Neural progenitor cell (in vitro differentiated cells): ENCODE data around the gene TNFRSF18.

Experiments used
- EZH2 ChIP-seq: fragments of 200-600 bp; sonication (generic); IDR thresholded peaks from 2 replicates; pipeline ENCODE4 v1.6.1; 2017; ENCODE audit warnings: antibody characterized with exemption, mild to moderate bottlenecking, moderate library complexity
- EZH2phosphoT487 ChIP-seq: fragments of 200-600 bp; sonication (generic); IDR thresholded peaks from 2 replicates; pipeline ENCODE4 v1.6.1; 2017; ENCODE audit warnings: antibody characterized with exemption
- TF ChIP-seq, protein P1 (sequence below): fragments of 200-600 bp; sonication (generic); IDR thresholded peaks from 2 replicates; pipeline ENCODE4 v1.5.1; 2017; ENCODE audit warnings: antibody characterized with exemption, mild to moderate bottlenecking

DNA sequence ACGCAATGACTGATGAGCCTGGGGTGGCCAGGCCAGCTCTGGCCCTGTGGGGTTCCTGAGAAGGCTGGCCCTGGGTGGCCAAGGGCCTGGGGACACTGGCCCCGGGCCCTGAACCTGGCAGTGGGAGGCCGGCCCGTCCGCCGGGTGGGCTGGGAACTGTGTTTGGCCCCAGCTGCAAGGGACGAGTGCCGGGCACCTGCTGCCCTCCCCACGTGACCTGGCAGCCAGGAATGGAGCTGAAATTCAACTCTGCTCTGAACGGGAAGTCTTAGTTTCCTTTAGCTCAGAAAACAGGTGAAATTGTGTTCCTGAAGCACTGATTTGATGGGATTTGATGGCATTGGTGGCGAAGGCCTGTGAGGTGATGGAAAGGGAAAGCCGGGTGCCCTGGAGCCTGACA is 40.9 kb downstream of the TNFRSF18 start:
- TF ChIP-seq, protein P1, sequence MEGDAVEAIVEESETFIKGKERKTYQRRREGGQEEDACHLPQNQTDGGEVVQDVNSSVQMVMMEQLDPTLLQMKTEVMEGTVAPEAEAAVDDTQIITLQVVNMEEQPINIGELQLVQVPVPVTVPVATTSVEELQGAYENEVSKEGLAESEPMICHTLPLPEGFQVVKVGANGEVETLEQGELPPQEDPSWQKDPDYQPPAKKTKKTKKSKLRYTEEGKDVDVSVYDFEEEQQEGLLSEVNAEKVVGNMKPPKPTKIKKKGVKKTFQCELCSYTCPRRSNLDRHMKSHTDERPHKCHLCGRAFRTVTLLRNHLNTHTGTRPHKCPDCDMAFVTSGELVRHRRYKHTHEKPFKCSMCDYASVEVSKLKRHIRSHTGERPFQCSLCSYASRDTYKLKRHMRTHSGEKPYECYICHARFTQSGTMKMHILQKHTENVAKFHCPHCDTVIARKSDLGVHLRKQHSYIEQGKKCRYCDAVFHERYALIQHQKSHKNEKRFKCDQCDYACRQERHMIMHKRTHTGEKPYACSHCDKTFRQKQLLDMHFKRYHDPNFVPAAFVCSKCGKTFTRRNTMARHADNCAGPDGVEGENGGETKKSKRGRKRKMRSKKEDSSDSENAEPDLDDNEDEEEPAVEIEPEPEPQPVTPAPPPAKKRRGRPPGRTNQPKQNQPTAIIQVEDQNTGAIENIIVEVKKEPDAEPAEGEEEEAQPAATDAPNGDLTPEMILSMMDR, result no peak
- TF ChIP-seq EZH2, result no peak
- no peak for TF ChIP-seq EZH2phosphoT487
